NCI-H510A (cell line): Measurements from ENCODE around the gene PPP4R1.

Experiments used
- DNase-seq: peaks from one replicate; lab custom pipeline; 2025; lab: John Stamatoyannopoulos, UW

PPP4R1 gene

GRCh38 chr18:9545029-9545428 is 69.3 kb downstream of the PPP4R1 start:
- DNase-seq: no peak

GRCh38 chr18:9542924-9543323 is 71.4 kb downstream of the PPP4R1 start:
- no peak for DNase-seq

GRCh38 chr18:9539938-9540337 is 74.4 kb downstream of the PPP4R1 start:
- DNase-seq: no peak

GRCh38 chr18:9539283-9539682 is 75.1 kb downstream of the PPP4R1 start:
- DNase-seq: no peak

- no peak for DNase-seq
Observed at GRCh38 chr18:9537677-9538076, 76.7 kb downstream of the PPP4R1 start.

- no peak for DNase-seq
Observed at GRCh38 chr18:9536354-9537152, 77.8 kb downstream of the PPP4R1 start.

- no peak for DNase-seq
Observed at GRCh38 chr18:9535430-9535991, 78.8 kb downstream of the PPP4R1 start.

GRCh38 chr18:9534844-9535243 is 79.5 kb downstream of the PPP4R1 start:
- DNase-seq: no peak

GRCh38 chr18:9531791-9532410 is 82.5 kb downstream of the PPP4R1 start:
- DNase-seq: no peak

GRCh38 chr18:9530226-9531009 is 83.9 kb downstream of the PPP4R1 start:
- no peak for DNase-seq

GRCh38 chr18:9526458-9526857 is 87.9 kb downstream of the PPP4R1 start:
- DNase-seq: no peak

GRCh38 chr18:9522952-9523351 is 91.4 kb downstream of the PPP4R1 start:
- no peak for DNase-seq

GRCh38 chr18:9521770-9522169 is 92.6 kb downstream of the PPP4R1 start:
- no peak for DNase-seq

- no peak for DNase-seq
Observed at GRCh38 chr18:9520666-9521065, 93.7 kb downstream of the PPP4R1 start.

GRCh38 chr18:9519399-9519798 is 95.0 kb downstream of the PPP4R1 start:
- no peak for DNase-seq

GRCh38 chr18:9517869-9518268 is 96.5 kb downstream of the PPP4R1 start:
- DNase-seq: no peak

- no peak for DNase-seq
Observed at GRCh38 chr18:9516437-9517064, 97.8 kb downstream of the PPP4R1 start.

GRCh38 chr18:9513971-9514512 is 100.3 kb downstream of the PPP4R1 start:
- DNase-seq: no peak

GRCh38 chr18:9508446-9509025 is 105.8 kb downstream of the PPP4R1 start:
- DNase-seq: no peak

GRCh38 chr18:9507565-9508088 is 106.7 kb downstream of the PPP4R1 start:
- no peak for DNase-seq
